Epithelial cell of esophagus (primary cell): ENCODE measurements around the gene PTK6.
"Not testable (repeated sequence)": the region's sequence is repeated elsewhere in the genome, so short reads cannot be mapped to it uniquely, and the experiment has no call there.

Experiments
- DNase-seq: peaks from one replicate; pipeline ENCODE4 v3.0.0; 2010; ENCODE audit warnings: low read depth
- H3K4me3 ChIP-seq: 2 replicates; pipeline ENCODE4 v1.5.1; 2011; ENCODE audit warnings: mild to moderate bottlenecking, low read length, control low read depth
- TF ChIP-seq, protein P1 (sequence below): IDR thresholded peaks from 2 replicates; pipeline ENCODE4 v1.5.1; 2011; ENCODE audit warnings: low read depth, mild to moderate bottlenecking, low read length, control low read depth, inconsistent platforms; ENCODE audit not compliant: insufficient read depth; ENCODE audit errors: missing control alignments

The PTK6 gene

DNA sequence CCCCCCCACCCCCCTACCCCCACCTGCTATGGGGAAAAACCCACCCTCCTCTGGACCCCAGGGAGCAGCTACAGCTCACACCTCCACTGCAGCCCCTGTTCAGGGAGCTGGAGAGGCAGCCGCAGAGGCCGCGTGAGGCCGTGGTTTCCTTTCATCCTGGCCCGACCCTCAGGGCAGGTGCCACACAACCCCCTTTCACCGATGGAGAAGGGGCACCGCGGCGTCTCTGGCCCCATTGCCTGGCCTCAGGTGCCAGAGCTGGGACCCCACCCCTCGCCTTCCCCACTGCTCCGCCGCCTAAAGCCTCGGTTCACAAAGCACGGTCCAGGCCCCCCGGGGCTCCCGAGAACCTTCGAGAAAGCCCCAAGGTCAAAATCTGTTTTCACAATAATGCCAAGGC, 52.9 kb downstream of the PTK6 start:
- TF ChIP-seq, protein P1, sequence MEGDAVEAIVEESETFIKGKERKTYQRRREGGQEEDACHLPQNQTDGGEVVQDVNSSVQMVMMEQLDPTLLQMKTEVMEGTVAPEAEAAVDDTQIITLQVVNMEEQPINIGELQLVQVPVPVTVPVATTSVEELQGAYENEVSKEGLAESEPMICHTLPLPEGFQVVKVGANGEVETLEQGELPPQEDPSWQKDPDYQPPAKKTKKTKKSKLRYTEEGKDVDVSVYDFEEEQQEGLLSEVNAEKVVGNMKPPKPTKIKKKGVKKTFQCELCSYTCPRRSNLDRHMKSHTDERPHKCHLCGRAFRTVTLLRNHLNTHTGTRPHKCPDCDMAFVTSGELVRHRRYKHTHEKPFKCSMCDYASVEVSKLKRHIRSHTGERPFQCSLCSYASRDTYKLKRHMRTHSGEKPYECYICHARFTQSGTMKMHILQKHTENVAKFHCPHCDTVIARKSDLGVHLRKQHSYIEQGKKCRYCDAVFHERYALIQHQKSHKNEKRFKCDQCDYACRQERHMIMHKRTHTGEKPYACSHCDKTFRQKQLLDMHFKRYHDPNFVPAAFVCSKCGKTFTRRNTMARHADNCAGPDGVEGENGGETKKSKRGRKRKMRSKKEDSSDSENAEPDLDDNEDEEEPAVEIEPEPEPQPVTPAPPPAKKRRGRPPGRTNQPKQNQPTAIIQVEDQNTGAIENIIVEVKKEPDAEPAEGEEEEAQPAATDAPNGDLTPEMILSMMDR, result no peak
- no peak for DNase-seq
- H3K4me3 ChIP-seq, result no peak overlapping the region

- DNase-seq, result no peak
- no peak overlapping the region for H3K4me3 ChIP-seq
- TF ChIP-seq, protein P1, result no peak
These were observed 53.3 kb downstream of the PTK6 start for GRCh38 chr20:63483834-63484233.

GRCh38 chr20:63482021-63482587, 55.1 kb downstream of the PTK6 start:
- no peak for DNase-seq
- no peak overlapping the region for H3K4me3 ChIP-seq
- TF ChIP-seq, protein P1, result no peak

- DNase-seq, result no peak
- no peak overlapping the region for H3K4me3 ChIP-seq
- TF ChIP-seq, protein P1, result no peak
These were observed 55.7 kb downstream of the PTK6 start for GRCh38 chr20:63481503-63481902.

GRCh38 chr20:63479695-63480419, 57.3 kb downstream of the PTK6 start:
- not testable (repeated sequence) for H3K4me3 ChIP-seq, DNase-seq

DNA sequence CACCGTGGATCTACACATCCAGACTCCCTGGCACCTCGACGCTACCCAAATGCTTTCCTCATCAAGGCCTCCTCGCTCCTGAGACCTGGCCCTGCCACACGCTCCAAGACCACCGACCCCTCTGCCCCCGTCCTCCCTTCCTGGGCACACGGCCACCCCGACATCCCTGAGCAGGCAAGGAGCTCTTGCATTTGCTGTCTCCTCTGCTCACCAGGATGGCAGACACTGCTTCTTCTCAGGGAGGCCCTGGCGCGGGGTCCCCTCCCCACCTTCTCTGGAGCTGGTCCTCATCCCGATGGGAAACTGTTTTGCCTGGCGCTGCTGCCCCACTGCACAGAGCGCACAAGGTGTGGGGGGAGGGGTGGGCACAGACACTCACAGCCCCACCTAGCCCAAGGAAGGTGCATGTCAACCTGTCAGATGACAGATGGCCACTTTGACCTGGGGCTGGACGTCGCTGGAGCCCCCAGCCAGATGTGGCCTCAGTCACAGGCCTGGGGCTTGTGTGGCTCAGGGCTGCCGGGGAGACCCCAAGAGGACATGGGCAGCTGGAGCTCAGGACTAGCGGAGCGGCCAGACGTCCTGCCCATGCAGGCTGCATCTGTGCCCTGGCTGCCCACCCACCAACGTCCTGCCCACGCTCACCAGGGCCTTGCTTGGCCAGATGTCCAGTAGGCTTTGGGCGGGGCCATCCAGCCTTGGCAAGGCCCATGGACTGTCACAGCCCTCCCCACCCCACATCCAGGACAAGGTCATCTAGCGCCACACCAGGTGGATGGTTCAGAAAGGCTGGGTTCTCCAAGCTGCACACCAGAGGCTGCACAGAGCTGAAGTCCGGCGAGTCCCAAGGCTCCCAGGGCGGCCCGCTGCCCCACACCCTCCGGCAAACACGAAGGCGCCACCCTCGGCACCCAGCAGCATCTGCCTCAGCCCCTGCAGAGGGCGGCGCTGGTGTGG, 58.6 kb downstream of the PTK6 start:
- TF ChIP-seq, protein P1, result no peak
- H3K4me3 ChIP-seq, result no peak overlapping the region
- DNase-seq, result no peak
